ENCODE data around the gene MRE11.

GRCh38 chr11:94504689-94505293, 11.1 kb upstream of the MRE11 start:
- TF ChIP-seq TARDBP (IDR thresholded peaks at IDR 0.05) = no peak
- no peak for TF ChIP-seq ELF4 (IDR thresholded peaks at IDR 0.05)
- no peak for TF ChIP-seq BHLHE40 (IDR thresholded peaks at IDR 0.05; ENCODE audit: borderline replicate concordance)
- TF ChIP-seq ARNT (IDR thresholded peaks at IDR 0.05) = no peak
- no peak for TF ChIP-seq CTBP1 (IDR thresholded peaks at IDR 0.05; ENCODE audit: borderline replicate concordance)
- TF ChIP-seq FOXM1 (IDR thresholded peaks at IDR 0.05; ENCODE audit: borderline replicate concordance) = no peak
- no peak for TF ChIP-seq SP1 (IDR thresholded peaks at IDR 0.05)
- TF ChIP-seq ZNF384 (IDR thresholded peaks at IDR 0.05) = no peak
- no peak for TF ChIP-seq LEF1 (IDR thresholded peaks at IDR 0.05; ENCODE audit: borderline replicate concordance)
- no peak for TF ChIP-seq SUZ12 (IDR thresholded peaks at IDR 0.05)
- no peak for TF ChIP-seq FOXK2 (IDR thresholded peaks at IDR 0.05)
- TF ChIP-seq HDGF (IDR thresholded peaks at IDR 0.05; ENCODE audit: borderline replicate concordance) = no peak
- no peak for TF ChIP-seq FOXA1 (IDR thresholded peaks at IDR 0.05)

Data from HEK293T (cell line).